GDM1 (cell line): Measurements from ENCODE around the gene NFIA.

ENCODE experiments used
- DNase-seq: peaks from one replicate; lab custom pipeline; 2025; lab: John Stamatoyannopoulos, UW

NFIA gene

DNA sequence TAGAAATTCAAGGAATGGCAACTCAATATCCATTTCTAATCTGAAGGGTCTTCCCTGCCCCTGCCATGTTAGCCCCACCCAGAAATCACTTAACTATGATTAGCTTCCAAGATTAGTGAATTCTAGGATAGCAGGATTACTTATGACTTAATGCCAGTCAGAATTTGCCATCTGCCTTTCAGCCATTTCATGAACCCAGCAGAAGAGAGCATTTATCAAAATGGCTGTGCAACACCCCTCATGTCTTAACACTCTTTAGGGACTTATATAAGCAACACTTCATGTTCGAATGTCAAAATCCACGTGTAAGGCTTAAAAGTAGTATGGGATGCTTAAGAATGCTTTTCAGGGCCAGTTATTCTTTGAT is 288.5 kb downstream of the NFIA start:
- no peak for DNase-seq

DNA sequence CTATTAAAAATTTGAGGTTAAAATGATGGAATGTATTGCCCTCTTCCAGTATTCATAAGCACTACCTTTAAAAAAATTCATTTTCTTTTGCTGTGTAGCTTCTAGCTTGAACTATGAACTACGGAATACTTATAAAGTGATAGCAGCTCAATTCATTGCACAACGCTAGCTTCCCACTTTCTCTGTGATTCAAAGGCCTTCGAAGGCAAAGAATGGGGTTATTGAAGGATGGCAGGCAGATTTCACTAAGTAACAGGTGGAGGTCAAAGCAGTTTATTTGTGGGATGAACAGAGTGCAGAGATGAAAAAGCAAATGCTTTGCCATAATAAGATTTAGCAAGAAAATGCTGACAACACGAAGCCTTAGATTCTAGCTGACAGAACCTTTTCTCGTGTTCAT is 290.6 kb downstream of the NFIA start:
- no peak for DNase-seq

DNA sequence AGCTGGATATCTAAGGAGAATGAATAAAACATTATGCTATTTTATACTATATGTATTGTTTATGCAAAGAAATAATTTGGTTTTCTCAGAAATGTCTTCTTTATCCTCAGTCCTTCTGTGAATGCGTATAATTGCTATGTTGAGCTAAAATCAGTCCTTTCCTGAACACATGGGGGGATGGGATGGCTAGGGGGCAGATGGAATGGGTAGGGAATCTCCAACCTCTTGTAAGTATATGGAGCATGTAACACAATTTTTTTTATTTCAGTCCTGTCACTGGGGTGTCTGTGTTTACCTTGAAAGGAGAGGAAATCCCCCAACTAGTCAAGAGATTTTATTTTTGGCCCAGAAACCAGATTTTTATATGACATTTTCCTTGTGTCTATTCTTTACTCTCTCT is 291.8 kb downstream of the NFIA start:
- DNase-seq: no peak

DNA sequence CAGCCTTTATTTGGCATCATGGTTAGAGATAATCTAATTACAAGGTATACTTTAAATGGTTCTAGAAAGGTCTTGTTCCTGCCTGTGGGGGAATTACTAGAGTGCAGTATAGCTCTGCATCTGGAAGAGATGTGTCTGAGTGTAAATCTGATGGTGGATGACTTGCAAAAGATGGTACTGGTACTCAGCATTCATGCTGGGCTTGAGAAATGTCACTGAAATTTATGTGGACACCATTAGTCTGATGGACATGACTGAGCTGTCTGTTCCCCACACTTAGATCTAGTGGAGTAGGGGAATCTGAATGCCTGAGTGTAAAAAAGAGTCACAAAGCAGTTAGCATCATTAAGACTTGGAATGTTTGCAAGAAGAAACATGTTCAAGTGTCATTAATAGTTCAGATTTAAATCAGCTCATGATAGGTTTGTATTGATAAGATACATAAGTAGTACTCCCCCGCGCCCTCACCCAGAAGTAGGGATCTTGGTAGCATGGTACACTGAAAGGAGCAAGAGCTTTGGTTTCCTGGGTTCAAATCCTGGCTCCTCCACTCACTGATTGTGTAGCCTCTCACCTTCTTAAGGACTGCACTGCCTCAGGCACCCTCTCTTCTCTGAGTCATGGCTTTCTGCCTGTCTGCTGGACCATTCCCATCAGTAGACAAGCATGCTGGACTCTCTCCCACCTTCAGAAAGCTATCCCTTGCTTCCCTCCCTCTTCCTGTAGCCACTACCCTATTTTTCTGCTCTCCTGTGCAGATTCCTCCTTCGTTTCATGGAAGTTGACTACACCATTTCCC is 292.9 kb downstream of the NFIA start:
- no peak for DNase-seq

DNA sequence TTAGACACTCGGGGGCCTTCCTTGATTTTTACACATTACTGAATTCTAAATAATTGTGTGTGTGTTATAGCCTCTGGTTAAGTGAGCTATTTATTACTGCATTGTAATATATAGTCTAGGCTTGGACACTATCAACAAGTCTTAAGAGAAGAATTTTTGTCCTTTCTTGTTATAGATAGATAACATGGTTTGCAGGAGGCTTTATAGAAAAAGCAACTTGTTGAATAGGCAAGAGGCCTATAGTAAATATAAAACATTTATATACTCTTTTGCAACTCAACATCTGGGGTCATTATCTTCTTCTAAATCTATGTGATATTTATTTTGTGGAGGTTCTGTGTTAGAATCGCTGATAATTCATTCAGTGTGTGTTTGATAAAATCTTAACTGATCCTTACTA is 293.8 kb downstream of the NFIA start:
- no peak for DNase-seq

DNA sequence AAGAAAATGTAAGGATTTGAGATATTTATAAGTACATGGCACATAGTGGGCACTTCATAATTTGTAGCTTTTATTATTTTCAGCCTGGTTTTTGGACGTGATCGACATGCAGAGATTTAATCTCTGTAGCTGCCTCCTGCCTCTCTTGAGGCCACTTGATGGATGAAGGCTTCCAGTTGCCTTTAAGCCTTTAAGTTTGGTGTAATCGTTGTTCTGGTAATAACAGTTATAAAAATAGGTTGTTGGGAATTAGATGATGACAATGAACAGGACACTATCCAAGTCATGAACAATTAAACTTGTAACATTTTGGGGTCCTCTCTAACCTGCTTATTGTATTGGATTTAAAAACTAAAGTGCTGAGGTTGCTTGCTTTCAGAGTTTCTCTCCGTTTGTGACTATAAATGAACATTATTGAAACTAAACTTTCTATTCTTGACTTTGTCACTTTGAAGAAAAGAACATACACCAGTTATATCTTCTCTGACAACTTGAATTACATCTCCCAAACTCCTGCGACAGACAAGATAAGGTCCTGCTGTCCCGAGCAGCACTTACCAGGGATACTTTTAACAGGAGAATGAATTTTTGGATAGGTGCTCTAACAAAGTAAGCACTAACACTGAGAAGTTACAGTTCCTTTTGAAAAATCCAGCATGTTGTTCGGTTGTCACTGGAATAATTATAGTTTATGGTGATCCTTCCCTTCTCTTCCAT is 295.0 kb downstream of the NFIA start:
- no peak for DNase-seq

DNA sequence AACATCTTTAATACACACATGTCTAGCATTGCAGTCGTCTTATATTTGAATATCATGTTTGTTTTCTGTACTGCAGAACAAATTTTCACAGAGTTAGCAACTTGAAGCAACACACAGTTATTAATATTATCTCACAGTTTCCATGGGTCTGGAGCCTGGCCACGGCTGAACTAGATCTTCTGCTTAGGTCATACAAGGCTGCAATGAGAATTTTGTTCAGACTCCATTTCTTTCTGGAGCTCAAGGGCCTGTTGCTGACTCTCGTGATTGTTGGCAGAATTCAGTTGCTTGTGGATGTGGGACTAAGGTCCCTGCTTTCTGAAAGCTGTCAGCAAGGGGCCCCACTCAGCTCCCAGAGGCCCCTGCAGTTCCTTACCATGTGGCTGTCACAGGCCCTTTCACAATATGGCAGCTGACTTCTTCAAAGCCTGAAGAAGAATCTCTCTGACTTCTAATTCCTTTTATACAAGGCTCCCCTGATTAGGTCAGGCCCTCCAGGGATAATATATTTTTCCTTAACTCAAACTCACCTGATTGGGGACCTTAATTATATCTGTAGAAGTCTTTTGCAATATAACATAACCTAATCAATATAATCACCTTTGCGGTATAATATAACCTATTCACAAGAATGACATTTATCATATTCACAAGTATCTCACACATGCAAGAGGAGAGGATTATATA is 296.3 kb downstream of the NFIA start:
- no peak for DNase-seq

DNA sequence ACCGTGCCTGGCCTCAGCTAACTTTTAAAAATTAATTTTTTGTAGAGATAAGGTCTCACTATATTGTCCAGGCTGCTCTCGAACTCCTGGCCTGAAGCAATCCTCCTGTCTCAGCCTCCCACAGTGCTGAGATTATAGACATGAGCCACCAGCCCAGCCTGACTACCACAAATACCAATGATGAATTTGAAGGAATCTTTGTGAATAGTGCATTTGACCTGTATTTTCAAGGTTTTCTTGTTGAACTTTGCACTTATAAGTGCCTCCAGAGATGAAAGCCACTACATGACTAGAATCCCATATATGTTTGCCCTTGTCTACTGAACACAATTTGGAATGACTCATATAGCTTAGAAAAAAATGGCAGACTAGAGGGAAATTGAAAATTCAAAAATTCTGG is 297.3 kb downstream of the NFIA start:
- no peak for DNase-seq

DNA sequence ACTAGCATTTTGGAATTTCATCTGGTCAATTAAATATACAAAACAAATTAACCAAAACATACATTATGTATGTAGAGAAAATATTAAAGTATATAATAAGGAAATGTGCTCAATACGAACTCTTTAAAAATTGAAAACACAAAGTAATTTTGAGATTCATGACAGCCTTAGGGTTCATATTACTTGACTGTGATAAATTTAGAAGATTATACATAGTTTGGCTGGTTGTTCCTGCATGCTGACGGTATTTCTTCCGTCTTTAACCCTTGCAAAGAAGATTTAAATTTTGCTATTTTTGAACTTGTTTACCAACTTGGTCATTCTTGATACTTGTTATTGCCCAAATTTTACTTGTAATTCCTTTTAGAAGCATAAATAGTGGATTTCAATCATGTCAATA is 298.2 kb downstream of the NFIA start:
- no peak for DNase-seq

DNA sequence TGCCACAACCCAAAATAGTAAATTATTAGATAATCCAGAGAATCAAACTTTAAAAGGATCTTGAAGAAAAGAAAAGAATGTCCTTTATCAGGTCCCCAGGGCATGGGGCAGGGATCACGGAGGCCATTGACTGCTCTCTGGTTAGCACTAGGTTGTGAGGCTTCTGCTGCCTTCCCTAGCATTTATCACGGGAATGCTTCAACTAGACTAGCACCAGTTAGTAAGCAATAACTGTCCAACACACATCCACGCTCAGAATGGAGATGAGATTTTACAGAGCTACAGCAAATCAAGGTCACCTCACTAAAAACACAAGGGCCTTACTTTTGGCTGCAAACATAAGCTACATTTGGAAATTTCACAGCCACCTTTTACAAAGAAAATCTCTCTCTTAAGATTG is 304.0 kb downstream of the NFIA start:
- no peak for DNase-seq

DNA sequence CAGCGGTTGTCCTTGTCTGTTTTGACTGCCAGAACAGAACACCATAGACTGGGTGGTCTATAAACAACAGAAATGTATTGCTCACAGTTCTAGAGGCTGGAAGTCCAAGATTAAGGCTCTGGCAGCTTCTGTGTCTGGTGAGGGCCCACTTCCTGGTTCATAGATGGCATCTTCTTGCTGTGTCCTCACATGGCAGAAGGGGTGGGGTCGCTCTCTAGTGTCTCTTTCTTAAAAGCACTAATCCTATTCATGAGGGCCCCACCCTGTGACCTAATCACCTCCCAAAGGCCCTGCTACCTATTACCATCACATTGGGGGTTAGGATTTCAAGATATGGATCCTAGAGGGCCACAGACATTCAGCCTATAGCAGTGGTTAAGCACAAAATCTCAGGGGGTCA is 304.4 kb downstream of the NFIA start:
- DNase-seq: no peak

DNA sequence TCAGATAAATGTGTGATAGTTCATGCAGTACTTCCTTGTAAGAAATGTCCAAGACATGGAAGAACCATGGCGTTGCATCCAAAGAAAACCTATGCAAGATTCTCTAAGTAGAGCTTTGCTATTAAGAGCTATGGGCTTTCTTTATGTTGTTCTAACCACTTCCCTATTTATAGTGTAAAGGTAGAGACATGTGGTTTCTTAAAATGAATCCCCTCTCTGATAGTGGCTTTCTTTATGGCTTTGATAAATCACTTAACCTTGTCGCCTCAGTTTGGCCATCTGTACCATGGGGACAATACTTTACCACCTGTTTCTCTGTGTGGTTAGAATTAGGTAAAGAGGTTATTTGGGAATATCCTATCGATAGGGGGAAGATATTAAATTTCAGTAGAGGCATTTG is 305.5 kb downstream of the NFIA start:
- no peak for DNase-seq

DNA sequence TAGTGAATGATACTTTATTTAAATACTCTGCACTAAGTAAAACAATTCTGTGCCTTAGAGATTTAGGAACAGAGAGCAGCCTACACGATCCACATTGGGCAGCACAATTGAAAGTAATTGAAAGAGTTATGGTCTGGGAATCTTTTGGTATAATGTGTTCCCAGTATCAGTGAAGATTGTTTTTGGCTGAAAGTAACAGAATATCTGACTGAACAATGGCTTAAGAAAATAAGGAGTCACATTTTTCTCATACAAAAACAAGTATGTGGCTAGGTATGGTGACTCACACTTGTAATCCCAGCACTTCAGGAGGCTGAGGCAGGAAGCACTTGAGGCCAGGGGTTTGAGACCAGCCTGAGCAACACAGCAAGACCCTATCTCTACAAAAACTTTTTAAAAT is 306.2 kb downstream of the NFIA start:
- DNase-seq: no peak

DNA sequence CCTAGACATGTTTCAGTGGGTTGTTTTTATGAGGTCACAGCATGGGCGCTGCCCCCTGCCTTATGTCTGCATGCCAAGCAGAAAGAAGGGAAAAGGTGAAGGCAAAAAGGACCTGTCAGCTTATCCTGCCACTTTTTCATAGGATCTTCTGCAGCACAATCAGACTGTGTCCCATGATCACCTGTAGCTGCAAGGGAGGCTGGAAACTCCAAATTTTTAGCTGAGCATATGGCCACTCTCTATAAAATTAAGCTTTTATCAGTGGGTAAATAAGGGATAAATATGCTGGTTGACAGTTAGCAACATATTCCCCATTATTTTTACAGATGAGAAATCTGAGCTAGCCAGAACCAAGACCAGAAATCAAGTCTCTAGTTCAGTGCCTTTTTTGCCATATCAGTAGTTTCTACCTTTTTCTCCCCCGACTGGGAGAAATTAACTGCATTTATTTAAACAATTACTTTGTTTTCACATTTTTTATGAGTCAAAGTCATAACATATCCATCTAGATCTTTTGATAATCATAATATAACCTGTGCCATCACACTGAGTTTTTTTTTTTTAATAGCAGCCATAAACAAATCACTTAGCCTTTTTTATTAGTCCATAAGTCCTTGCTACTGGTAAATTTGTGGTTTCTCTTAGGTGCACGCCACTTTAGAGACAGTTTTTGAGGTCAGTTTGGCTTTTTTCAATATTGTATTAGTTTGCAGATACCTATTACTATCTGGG is 307.0 kb downstream of the NFIA start:
- no peak for DNase-seq

DNA sequence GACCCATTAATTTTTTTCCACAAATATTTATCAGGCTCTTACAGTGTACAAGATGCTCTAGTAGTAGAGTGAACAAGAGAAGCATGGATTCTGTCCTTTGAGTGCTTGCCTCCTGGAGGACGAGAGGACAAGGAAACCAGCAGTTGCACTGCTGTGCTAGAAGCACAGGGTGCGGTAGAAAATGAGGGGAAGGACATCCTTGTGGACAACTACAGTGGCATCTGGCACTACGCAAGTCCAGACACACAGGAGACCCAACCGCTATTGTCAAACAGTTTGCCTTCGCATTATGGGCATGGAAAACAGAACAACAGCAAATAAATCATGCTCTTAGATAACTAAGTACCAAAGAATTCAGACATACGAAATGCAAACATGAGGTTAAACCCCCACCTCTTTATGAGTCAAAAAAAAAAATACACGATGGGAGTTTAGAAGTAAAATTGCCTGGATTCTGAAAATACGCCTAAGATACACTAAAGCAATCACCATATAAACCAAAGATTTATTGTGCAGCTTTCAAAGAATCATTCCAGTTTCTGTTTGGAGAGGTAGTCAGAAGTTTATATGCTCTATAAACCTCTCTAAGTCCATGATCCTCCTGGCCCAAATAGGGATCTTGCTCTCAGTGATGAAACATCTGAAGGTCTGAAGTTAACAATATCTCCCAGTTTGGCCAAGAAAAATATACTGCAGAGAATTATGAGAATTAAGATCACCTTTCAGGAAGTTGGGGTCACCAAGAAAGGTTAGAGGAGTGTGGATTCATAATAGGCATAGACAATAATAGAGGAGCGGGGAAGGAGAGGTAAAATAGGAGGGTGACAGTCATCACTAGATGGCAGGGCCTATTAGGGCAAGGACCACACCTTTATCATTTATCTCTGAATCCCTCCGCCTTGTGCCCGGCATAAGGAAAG is 307.8 kb downstream of the NFIA start:
- DNase-seq: no peak

DNA sequence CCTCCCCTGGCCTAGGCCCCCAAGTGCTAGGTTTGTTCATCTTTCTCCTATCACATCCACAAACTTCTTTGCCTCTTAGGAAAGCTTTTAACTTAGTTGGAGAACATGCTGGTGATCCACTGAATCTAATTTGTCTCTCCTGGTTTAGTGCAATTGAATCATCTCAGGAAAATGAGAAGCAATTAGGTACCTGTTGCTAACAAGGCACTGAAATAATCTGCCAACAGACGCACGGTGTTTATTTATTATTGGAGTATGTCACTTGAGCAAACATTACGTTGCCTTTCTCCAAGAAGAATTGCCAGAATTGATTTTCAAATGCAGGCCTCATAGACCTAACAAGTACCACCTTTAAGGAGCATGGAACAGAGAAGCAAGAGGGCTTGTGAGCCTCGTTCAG is 309.4 kb downstream of the NFIA start:
- DNase-seq: no peak

DNA sequence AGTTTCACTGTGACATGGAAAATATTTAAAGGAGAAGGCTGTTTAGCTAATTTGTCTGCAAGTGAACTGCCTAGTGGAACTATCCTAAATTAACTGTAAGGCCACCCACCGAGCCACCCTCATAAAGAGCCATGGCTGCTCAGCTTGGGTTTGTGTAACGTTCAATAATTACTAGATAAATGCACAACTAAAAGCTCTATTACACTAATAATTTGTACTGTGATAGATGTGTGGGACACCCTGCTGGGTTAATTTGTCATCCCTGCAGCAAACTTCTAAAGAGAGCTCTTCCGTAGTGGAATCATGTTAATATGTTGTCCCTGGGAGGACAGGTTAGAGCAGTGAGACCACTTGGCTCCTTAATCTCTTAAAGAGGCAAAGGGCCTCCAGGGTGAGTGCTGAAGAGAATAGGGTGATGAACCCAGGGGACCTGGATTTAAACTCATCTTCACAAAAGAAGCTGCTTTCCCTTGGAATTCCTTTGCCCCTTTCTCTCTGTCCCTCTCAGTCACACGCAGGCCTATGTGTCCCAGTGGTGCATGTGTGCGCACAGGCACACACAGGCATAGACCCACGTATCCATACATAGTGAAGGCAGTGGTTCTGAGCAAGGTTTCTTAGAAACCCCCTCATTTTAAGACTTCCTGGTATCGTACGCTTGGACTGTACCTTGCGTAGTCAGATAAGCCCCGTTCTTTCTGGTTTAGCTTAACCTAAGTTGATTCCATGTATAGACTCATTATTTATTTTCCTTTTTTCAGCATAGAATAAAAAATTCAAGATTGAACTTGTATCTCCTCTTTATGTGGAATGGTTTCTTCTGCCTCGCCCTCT is 310.3 kb downstream of the NFIA start:
- DNase-seq: no peak

DNA sequence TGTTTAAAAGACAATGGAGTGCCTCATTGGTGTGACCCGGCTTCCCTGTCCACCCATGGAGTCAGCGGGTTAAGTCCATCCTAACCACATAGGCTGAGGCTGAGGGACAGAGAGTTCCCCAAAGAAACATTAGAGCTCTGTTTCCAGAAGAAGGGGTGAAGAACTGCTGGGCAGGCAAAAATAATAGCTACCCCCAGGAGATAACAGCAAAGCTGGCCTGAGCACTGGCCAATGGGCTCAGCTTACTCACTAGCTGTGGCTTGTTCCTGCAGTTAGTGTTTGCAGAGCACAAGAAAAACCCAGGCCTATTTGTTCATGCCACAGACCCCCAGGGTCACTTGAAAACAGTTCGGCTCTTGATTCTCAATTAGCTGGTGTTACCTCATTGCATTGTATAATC is 311.2 kb downstream of the NFIA start:
- no peak for DNase-seq

DNA sequence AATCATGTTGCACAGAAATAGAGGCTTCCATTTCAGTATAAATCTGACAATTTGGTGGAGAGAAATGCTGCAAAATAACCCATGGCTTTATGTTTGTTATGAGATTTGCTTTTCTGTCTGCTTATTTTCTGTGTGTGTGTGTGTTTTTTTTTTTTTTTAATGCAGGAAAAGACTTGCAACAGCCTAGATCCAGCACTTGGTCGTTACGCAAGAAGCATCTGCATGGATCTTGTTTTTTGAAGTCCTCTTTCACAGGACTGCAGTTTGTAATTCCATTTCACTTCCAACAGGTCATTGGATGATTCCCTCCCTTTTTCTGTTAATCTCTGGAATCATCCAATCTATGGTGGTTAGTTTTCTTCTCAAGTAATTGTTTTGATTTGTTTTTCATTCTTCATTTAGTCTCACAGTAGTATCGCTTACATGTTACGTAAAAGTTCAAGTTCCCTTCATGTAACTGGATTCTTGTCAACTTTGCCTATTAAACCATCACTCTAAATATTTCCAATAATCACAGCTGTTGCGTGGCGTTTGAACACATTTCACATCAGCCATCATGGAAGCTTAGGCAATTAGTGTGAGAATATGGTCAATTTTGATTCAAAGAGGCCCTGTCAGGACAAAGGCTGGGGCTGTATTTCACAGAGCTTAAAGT is 312.9 kb downstream of the NFIA start:
- DNase-seq: no peak

DNA sequence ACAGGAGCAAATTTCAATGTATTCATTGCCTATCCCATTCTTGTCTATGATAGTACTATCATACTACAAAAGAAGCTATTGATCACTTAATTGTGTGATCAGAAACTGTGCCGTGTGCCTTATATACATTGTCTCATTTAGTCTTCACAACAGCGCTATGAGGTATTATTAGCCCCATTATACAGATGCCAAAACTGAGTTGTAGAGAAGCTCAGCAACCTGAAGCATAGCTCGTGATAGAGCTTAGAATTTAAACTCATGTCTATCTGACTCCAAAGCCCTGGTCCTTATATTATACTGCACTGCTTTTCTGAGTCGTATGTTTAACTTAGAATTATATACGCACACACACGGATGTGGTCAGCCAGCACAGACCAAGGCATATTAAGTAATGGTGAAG is 315.1 kb downstream of the NFIA start:
- no peak for DNase-seq
